Measurements from ENCODE around the gene TUBB.
A peak's percentile ranks its signal among the peaks of the same experiment; 100 is the strongest.

Gene TUBB

DNA sequence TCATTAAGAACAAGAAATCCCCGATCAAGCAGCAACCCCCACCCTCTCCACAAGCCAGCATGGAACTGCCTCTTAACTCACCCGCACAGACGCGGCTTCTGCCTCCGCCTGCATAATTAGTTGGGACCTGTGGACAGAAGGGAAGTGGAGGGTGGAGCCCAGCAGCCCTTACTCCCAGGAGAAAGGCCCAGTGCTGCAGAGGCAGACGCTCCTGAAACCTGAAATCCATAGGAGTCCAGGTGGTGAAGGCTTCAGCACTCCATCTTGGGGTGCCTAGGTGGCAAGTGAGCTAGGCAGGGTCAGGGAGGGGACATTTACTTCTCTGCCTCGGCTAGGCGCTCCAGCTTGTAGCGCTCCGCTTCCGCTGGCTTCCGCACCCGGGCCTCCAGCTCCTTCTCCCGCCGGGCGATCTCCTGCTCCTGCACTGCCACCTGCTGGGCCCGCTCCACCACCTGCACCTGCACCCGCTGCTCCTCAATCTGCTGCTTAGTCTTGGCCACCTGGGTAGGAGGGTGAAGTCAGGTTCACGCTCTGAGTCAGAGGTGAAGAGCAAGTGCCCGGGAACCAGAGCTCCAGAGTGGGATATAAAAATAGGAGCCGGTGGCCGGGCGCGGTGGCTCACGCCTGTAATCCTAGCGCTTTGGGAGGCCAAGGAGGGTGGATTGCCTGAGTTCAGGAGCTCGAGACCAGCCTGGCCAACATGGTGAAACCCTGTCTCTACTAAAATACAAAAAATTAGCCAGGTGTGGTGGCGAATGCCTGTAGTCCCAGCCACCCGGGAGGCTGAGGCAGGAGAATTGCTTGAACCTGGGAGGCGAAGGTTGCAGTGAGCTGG is 10.7 kb downstream of the TUBB start:
- Mint-ChIP-seq H3K36me3 (peaks cover 7% of the 10 kb centered on the region), H3K4me3 (peak overlapping the region; percentile 43), H3K9me3 (no peaks in the 10 kb centered on the region), H3K4me1 (peaks cover 12% of the 10 kb centered on the region), H3K27me3 (no peaks in the 10 kb centered on the region), H3K27ac (no peak overlapping the region)
- ATAC-seq (ENCODE audit: low read depth): peak; percentile 78
- DNase-seq (ENCODE audit: low spot score in 2 of 2): peak; percentile 64 to 66

DNA sequence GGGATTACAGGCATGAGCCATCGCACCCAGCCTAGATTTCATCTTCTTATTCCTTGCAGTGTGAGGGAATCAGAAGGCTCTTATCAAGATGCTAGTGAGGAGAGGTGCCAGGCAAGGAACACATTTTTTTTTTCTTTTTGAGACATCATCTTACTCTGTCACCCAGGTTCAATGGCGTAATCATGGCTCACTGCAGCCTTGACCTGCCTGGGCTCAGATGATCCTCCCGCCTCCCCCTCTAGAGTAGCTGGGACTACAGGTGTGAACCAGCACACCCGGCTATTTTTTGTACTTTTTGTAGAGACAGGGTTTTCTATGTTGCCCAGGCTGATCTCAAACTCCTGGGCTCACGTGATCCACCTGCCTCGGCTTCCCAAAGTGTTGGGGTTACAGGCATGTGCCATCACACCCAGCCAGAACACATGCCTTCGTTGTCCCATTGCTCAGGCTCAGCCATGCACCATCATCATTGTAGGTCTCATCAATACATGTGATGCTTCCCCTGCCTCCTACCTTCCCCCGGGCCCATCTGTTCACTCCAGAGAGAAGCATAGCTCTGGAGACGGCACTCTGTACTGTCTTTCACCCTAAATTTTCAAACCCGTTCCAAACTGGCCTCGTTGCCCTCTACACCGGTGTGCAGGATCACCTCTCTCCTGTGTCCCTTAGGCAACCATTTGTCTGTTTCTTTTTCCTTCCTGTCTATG is 12.2 kb downstream of the TUBB start:
- H3K27me3 Mint-ChIP-seq: no peaks in the 10 kb centered on the region
- H3K36me3 Mint-ChIP-seq: peaks cover 7% of the 10 kb centered on the region
- DNase-seq (ENCODE audit: low spot score in 2 of 2): no peak
- no peak overlapping the region for H3K27ac Mint-ChIP-seq
- H3K4me3 Mint-ChIP-seq: no peak overlapping the region
- peaks cover 25% of the 10 kb centered on the region for H3K4me1 Mint-ChIP-seq
- ATAC-seq (ENCODE audit: low read depth): no peak
- no peaks in the 10 kb centered on the region for H3K9me3 Mint-ChIP-seq

DNA sequence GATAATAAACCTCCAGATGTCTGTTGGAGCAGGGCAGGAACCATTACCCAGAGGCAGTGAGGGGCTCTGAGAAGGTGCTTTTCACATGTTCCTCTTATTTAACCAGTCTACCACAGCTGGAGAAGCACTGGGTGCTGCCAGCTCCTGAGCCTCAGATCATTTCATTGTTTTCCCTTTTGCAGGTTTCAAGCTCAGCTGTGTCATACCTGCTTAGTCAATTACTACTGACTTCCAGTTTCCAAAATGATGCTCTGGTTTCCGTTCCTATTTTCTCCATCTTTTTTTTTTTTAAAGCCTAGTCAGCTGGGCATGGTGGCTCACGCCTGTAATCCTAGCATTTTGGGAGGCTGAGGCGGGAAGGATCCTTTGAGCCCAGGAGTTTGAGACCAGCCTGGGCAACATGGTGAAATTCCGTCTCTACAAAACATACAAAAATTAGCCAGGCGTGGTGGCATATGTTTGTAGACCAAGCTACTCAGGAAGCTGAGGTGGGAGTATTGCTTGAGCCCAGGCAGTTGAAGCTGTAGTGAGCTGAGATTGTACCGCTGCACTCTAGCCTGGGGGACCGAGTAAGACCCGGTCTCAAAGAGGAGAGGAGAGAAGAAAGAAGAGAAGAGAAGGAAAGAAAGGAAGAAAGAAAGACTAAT is 15.6 kb downstream of the TUBB start:
- peak in 1 of 2 donors; percentile 28 for DNase-seq (ENCODE audit: low spot score in 2 of 2)
- Mint-ChIP-seq H3K9me3 (no peaks in the 10 kb centered on the region), H3K4me3 (peak overlapping the region; percentile 77), H3K27ac (peak overlapping the region; percentile 85), H3K4me1 (peaks cover 29% of the 10 kb centered on the region), H3K27me3 (no peaks in the 10 kb centered on the region), H3K36me3 (peaks cover 6% of the 10 kb centered on the region)
- peak; percentile 76 for ATAC-seq (ENCODE audit: low read depth)

DNA sequence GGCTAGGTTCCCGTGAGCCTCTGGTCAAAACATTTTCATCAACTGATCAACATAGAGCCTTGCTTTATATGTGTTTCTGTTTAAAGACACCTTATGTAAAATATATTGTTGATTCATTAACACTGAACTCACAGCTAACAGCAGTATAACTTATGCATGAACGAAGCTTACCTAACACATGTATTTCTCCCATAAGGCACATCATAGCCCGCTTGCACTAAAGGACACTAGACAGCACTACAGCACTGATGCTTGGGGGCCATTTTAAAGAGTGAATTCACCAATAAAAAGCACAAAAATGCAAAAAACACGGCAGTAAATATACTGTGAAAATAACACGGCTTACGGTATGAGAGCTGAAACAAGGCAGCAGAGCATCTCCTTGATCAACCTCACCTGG is 18.4 kb downstream of the TUBB start:
- Mint-ChIP-seq H3K36me3 (peaks cover 5% of the 10 kb centered on the region), H3K4me3 (no peak overlapping the region)

DNA sequence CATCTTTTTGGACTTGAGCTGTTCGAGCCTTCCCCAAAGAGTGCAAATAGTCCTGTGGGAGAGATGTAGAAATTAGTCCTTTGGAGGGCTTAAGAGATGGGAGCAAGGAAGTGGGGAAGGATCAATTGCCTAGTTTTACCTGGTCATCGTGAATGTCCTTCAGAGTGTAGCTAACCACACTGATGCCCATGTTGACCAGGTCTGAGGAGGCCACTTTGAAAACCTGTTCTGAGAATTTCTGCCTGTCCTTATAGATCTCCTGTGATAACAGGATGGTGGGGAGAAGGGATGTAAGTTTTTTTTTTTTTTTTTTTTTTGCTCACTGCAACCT is 20.4 kb downstream of the TUBB start:
- H3K9me3 Mint-ChIP-seq: no peaks in the 10 kb centered on the region
- ATAC-seq (ENCODE audit: low read depth) (no peak), DNase-seq (ENCODE audit: low spot score in 2 of 2) (no peak)
- peaks cover 49% of the 10 kb centered on the region for H3K4me1 Mint-ChIP-seq
- H3K27ac Mint-ChIP-seq: no peak overlapping the region
- H3K27me3 Mint-ChIP-seq: no peaks in the 10 kb centered on the region
- peaks cover 3% of the 10 kb centered on the region for H3K36me3 Mint-ChIP-seq
- H3K4me3 Mint-ChIP-seq: no peak overlapping the region

More for the DNA sequence above, 18.4 kb downstream of the TUBB start:
- no peaks in the 10 kb centered on the region for H3K9me3 Mint-ChIP-seq
- no peak overlapping the region for H3K27ac Mint-ChIP-seq
- H3K27me3 Mint-ChIP-seq: no peaks in the 10 kb centered on the region
- ATAC-seq (ENCODE audit: low read depth) (no peak), DNase-seq (ENCODE audit: low spot score in 2 of 2) (no peak)
- peaks cover 42% of the 10 kb centered on the region for H3K4me1 Mint-ChIP-seq

DNA sequence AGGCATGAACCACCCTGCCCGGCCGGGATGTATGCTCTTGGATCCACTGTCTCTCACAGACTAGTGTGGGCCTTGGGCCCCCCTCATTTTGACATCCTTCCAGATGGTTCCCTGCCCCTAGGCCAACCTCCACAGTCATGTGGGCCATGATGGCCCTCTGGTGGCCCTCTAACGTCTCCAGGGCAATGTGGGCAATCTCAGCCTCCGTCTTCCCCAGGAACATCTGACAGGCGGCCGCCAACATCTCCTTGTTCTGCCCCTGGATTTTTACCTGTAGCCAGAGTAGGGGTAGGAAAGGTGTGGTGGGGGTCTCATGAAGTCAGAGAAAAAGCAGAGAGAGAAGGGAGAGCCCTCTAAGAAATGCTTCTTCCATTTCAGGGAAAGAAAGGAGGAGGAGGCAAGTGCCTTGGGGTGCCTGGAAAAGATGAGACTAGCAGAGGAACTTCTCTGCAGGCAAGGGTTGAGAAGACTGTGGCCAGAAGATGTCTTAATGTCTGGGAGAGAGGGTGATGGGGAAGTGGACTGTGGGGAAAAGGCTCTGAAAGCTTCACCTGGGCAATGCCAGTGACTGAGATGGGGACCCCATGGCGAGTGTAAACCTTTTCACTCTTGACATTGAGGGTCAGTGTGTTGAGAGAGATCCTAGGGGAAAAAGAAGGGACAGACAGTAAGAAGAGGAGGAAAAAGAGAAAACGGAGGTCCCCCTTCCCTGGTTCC is 21.1 kb downstream of the TUBB start:
- no peak for ATAC-seq (ENCODE audit: low read depth)
- H3K4me3 Mint-ChIP-seq: peak overlapping the region; percentile 87
- H3K27ac Mint-ChIP-seq: peak overlapping the region; percentile 66
- no peaks in the 10 kb centered on the region for H3K27me3 Mint-ChIP-seq
- no peak for DNase-seq (ENCODE audit: low spot score in 2 of 2)
- H3K9me3 Mint-ChIP-seq: no peaks in the 10 kb centered on the region
- peaks cover 42% of the 10 kb centered on the region for H3K4me1 Mint-ChIP-seq
- H3K36me3 Mint-ChIP-seq: peaks cover 3% of the 10 kb centered on the region

DNA sequence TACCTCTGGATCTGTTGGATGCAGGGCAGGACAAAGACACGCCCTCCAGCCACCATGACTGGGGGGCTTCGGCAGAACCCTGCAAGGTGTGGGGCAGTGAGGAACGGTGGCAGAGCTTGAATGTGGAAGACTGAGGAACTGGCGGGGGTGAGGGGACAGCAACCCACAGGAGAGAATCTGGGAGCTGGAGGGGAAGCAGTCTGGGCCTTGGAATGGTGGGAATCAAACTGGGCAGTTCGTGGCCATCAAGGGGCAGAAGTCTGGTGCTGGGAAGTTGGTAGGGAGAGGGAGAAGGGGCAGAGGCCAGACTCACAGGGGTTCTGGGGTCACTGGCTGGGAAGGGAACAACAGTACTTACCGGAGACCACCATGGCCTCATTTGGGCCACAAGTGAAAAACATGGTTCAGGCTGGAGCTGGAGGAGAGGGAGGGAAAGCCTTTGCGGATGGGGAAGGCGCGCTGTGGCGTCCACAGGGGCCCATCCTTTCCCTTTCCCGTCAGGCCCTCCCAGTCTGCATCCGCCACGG is 21.7 kb downstream of the TUBB start:
- H3K9me3 Mint-ChIP-seq: no peaks in the 10 kb centered on the region
- H3K4me3 Mint-ChIP-seq: peak overlapping the region; percentile 87
- DNase-seq (ENCODE audit: low spot score in 2 of 2) (no peak), ATAC-seq (ENCODE audit: low read depth) (no peak)
- H3K36me3 Mint-ChIP-seq: peaks cover 3% of the 10 kb centered on the region
- H3K27ac Mint-ChIP-seq: peak overlapping the region; percentile 66
- H3K4me1 Mint-ChIP-seq: peaks cover 37% of the 10 kb centered on the region
- H3K27me3 Mint-ChIP-seq: no peaks in the 10 kb centered on the region

DNA sequence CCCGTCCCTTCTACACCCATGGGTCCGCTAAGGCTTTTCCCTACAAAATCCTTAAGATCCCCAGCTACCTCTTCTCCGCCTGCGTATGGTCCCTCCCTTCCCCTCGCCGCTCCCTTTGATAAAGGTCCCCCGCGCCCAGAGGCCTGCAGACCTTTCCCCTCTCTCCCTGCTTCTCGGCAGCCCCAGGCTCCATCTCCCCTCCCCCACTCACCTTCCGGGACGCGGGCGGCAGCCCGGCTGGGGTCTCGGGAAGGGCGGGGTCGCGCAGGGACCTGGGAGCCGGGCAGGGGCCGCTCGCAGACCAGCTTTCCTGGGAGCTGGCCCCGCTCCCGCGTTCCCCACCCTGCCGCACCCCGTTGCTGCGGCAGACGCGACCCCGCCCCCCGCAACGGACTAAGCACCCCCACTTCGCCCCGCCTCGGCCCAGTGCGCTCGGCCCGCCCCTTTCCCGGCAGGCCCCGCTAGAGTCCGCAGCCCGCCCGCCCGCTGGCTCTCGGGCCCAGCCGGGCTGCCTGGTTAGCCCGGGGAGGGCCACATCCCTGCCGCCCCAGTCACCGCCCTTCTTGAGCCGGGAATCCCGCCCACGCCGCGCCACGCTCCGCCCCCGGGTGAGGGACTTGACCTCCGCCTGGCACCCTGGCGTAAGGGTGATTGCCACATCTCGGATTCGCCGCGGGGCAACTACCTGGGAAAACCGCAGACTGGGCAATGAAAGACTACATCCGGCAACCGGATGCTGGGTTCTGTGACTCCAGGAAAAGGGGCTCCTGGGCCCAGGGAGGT is 22.4 kb downstream of the TUBB start, which contains the start of gene FLOT1:
Gene FLOT1 (minus strand): TSS at position 372 of the 783 bp plus-strand sequence. CDS start 498 bp downstream, outside the sequence.
- DNase-seq (ENCODE audit: low spot score in 2 of 2) (peak; percentile 74 to 84), ATAC-seq (ENCODE audit: low read depth) (peak; percentile 69)
- Mint-ChIP-seq H3K4me3 (peak within 1 kb of the TSS; percentile 87), H3K36me3 (peaks cover 3% of the 10 kb centered on the region), H3K4me1 (peaks cover 32% of the 10 kb centered on the region), H3K27me3 (no peaks in the 10 kb centered on the region), H3K27ac (peak within 1 kb of the TSS; percentile 66), H3K9me3 (no peaks in the 10 kb centered on the region)

DNA sequence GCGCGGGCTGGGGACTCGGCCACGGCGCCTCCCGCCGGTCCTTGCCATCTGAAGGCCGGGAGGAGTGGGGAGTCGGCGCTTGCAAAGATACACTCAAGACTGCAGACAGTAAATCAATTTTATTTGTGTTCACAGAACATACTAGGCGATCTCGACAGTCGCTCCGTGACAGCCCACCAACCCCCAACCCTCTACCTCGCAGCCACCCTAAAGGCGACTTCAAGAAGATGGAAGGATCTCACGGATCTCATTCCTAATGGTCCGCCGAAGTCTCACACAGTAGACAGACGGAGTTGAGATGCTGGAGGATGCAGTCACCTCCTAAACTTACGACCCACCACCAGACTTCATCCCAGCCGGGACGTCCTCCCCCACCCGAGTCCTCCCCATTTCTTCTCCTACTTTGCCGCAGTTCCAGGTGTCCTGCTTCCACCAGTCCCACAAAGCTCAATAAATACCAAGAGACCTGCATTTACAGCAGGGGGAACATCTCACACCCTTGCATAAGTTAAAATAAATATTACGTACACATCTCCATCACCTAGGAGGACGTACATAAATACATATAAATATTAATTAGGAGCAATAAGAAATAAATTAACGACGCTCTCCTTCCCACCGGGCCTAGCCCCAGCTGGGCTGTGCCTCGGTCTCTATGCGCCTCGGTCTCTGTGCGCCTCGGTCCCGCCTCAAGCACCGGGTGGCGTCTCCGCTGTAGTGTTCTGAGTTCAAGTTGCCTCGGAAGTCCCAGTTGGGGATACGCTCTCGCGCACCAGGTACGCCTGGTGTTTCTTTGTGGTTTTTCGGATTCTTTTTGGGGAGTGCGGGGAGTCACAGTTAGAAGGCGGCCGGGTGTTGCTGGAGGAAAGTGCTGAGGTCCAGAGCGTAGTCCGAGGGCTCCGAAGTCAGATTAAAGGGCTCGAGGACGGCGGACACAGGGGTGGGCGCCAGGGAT is 23.2 kb downstream of the TUBB start:
- Mint-ChIP-seq H3K4me3 (peak overlapping the region; percentile 87), H3K9me3 (no peaks in the 10 kb centered on the region), H3K36me3 (peaks cover 3% of the 10 kb centered on the region), H3K27ac (peak overlapping the region; percentile 66), H3K4me1 (peaks cover 28% of the 10 kb centered on the region), H3K27me3 (no peaks in the 10 kb centered on the region)
- DNase-seq (ENCODE audit: low spot score in 2 of 2) (no peak), ATAC-seq (ENCODE audit: low read depth) (peak; percentile 19)

DNA sequence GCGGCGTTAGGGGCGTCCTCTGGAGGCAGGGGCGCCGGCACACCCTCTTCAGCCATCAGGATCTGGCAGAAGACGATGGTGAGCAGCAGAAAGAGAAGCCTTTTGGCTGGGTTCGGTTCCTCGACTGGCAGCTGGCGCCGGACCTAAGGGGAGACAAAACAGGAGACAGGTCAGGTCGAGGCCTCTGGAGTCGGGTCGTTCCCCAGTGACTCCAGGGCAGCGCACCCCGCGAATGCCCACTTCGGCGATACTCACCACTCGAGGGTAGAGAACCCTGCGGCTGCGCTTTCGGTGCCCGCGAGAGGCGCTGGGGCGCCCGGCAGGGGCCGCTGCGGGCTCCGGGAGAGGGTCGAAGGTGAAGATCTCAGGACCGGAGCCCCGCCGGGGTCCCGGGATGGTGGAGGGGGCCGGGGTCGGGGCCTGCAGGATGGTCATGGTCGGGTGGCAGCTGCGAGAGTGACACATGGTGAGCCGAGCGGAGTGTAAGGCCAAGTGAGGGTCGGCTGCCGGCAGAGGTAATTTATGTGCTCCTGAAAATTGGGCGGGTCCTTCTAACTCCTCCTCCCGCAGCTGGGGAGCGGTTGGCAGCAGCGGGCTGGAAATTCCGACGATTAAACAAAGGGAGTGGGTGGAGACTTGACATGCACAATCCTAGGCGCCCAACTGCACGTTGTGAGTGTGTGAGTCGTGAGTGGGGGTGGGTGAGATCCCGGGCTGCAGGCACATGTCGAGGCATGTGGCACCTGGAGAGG is 24.1 kb downstream of the TUBB start, which contains the start of gene IER3:
Gene IER3 (minus strand): TSS at position 494 of the 752 bp plus-strand sequence. CDS start 29 bp downstream, at position 465.
- Mint-ChIP-seq H3K9me3 (no peaks in the 10 kb centered on the region), H3K4me3 (peak within 1 kb of the TSS; percentile 87), H3K27ac (peak within 1 kb of the TSS; percentile 66), H3K27me3 (no peaks in the 10 kb centered on the region), H3K4me1 (peaks cover 25% of the 10 kb centered on the region), H3K36me3 (peaks cover 3% of the 10 kb centered on the region)
- ATAC-seq (ENCODE audit: low read depth) (peak; percentile 68), DNase-seq (ENCODE audit: low spot score in 2 of 2) (peak; percentile 59 to 80)

DNA sequence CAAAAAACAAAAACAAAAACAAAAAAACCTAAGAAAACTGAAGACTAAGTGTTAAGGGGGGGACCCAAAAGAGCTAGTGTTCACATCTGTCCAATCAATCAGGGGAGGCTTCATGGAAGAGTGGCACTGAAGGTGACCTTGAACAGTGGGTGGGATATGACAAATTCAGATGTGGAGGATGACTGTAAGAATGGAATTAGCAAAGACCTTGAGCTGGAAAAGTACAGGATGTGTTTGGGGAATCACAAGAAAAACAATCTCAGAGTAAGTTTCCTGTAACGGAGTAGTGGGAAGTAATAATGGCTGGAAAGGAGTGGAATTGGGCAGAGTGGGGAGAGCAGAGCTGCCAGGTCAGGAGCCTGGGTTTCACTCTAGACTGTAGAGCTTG is 27.1 kb downstream of the TUBB start:
- H3K9me3 Mint-ChIP-seq: no peaks in the 10 kb centered on the region

More for the DNA sequence above, 27.1 kb downstream of the TUBB start:
- Mint-ChIP-seq H3K4me3 (no peak overlapping the region), H3K27ac (no peak overlapping the region), H3K36me3 (no peaks in the 10 kb centered on the region), H3K4me1 (peaks cover 12% of the 10 kb centered on the region), H3K27me3 (no peaks in the 10 kb centered on the region)
- ATAC-seq (ENCODE audit: low read depth) (no peak), DNase-seq (ENCODE audit: low spot score in 2 of 2) (no peak)

Measured in memory B cell (primary cell).